Cardiac fibroblast (primary cell): Measurements from ENCODE around the gene BSND.
A peak's percentile ranks its signal among the peaks of the same experiment; 100 is the strongest.
"Not testable (repeated sequence)": the region's sequence is repeated elsewhere in the genome, so short reads cannot be mapped to it uniquely, and the experiment has no call there.

Experiments used
- DNase-seq, 2 donors: peaks; one replicate each; pipeline versions ENCODE4 v3.0.0 to v3.0.0-alpha.2; 2010; ENCODE audit warnings: low read depth in 2 of 2
- H3K4me3 ChIP-seq, 2 donors: replicated peaks in 1 of 2; 1 replicate in 1 of 2; 2 replicates in 1 of 2; pipeline ENCODE4 v1.5.1; 2011; ENCODE audit warnings: low read depth in 2 of 2, low read length in 2 of 2, mild to moderate bottlenecking in 2 of 2, moderate library complexity in 1 of 2
- CTCF ChIP-seq: IDR thresholded peaks from one replicate; pipeline ENCODE4 v1.5.1; 2011; ENCODE audit warnings: low read depth, mild to moderate bottlenecking, low read length, inconsistent platforms

The BSND gene

DNA sequence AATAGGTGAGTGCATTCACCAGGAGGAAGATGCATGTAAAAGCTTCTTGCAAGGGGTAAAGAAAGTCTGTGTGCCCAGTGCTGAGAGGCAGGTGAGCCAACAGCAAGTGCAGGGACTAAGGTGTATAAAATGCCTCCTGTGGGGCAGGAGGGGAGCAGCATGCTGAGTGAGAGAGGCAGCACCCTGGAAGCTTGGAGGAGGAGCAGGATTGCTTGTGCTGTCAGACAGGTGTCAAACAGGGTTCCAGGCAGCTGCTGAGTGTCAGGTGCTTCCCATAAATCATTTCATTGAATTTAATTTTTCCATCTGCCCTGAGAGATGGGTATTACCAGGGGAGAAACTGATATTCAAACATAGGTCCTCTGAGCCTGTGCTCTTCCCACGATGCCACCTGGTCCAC, 13.9 kb downstream of the BSND start:
- TF ChIP-seq CTCF = no peak
- DNase-seq = no peak
- no peak overlapping the region for H3K4me3 ChIP-seq

DNA sequence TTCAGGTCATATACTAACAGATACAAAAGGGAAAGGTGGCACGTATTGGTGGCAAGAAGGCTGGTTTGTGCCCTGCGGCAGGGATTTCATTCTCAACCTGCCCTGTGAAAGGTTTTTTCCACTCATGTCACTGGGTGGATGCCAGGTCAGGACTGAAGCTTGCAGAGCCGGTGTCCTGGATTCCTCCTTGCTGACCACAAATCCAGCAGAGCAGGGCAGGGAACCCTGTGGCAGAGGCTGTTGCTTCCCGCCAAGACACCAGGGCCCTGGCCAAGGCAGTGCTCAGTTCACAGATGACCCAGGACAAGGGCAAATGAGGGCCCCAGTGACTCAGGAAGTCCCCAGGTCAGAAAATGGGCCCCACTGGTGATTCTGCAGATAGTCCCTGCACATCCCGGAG, 16.4 kb downstream of the BSND start:
- TF ChIP-seq CTCF = no peak
- DNase-seq = no peak
- no peak overlapping the region for H3K4me3 ChIP-seq

- no peak overlapping the region for H3K4me3 ChIP-seq
- no peak for TF ChIP-seq CTCF
- peak in 1 of 2 donors; percentile 54 for DNase-seq
Observed at GRCh38 chr1:55015731-55016620, 17.2 kb downstream of the BSND start.

GRCh38 chr1:55018395-55018794, 19.7 kb downstream of the BSND start:
- no peak overlapping the region for H3K4me3 ChIP-seq
- DNase-seq = no peak
- TF ChIP-seq CTCF = no peak

GRCh38 chr1:55021942-55022546, 23.3 kb downstream of the BSND start:
- H3K4me3 ChIP-seq = no peak overlapping the region
- TF ChIP-seq CTCF = peak; percentile 98
- peak; percentile 88 to 91 for DNase-seq

DNA sequence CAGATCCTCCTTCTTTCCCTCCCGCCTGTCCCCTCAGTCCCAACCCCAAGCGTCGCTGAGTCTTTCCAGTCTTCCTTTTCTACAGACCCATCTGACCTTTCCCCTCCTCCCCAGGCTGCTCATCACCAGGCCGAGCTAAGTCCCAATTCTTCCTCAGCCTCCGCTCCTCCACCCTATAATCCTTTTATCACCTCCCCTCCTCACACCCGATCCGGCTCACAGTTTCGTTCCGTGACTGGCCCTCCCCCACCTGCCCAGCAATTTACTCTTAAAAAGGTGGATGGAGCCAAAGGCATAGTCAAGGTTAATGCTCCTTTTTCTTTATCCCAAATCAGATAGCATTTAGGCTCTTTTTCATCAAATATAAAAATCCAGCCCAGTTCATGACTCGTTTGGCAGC, 25.4 kb downstream of the BSND start:
- H3K4me3 ChIP-seq, DNase-seq: not testable (repeated sequence)

GRCh38 chr1:55026682-55027081, 27.9 kb downstream of the BSND start:
- not testable (repeated sequence) for DNase-seq

GRCh38 chr1:55031098-55031497, 32.4 kb downstream of the BSND start:
- not testable (repeated sequence) for H3K4me3 ChIP-seq, DNase-seq

More at GRCh38 chr1:55026682-55027081, 27.9 kb downstream of the BSND start:
- not testable (repeated sequence) for H3K4me3 ChIP-seq
